Panc1 (cell line): Measurements from ENCODE around the gene UBAP2.

Source experiments
- POLR2AphosphoS5 ChIP-seq: IDR thresholded peaks from 2 replicates; pipeline ENCODE4 v1.6.1; 2012; ENCODE audit warnings: mild to moderate bottlenecking, low read depth, low read length, moderate library complexity
- SIN3A ChIP-seq: IDR thresholded peaks from 2 replicates; pipeline ENCODE4 v1.6.1; 2012; ENCODE audit warnings: low read depth, mild to moderate bottlenecking, low read length, moderate library complexity, borderline replicate concordance; ENCODE audit not compliant: insufficient read depth
- TCF7L2 ChIP-seq: IDR thresholded peaks from 2 replicates; pipeline ENCODE4 v1.6.1; 2011; ENCODE audit warnings: mild to moderate bottlenecking, low read depth, low read length, inconsistent platforms
- TF ChIP-seq, protein P1 (sequence below): fragments of 450-650 bp; IDR thresholded peaks from 2 replicates; pipeline ENCODE4 v1.5.1; 2017; ENCODE audit warnings: mild to moderate bottlenecking
- TF ChIP-seq, protein P2 (sequence below), 2 experiments: IDR thresholded peaks; 2 replicates each; pipeline ENCODE4 v1.6.1; 2011 to 2012; ENCODE audit warnings: low read depth in 2 of 2, control low read depth in 1 of 2, low read length in 1 of 2, mild to moderate bottlenecking in 1 of 2, moderate library complexity in 1 of 2; ENCODE audit not compliant: insufficient read depth in 1 of 2

DNA sequence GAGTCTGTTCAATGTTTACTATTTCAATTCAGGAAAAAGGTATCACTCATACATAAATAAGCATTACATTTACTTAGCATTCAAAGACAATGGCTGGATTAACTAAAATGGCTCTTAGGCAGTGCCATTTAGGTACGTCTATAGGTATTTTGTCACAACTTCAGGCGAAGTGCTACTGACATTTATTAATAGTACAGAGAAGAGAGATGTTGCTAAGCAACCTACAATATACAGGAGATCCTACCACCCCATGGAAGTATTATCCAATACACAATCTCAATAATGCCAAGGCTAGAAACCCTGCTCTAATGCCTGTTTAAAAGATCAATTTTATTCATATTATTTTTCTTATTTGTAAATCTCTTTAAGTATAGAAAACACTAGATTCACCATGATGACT is 76.0 kb downstream of the UBAP2 start:
- TF ChIP-seq, protein P1, sequence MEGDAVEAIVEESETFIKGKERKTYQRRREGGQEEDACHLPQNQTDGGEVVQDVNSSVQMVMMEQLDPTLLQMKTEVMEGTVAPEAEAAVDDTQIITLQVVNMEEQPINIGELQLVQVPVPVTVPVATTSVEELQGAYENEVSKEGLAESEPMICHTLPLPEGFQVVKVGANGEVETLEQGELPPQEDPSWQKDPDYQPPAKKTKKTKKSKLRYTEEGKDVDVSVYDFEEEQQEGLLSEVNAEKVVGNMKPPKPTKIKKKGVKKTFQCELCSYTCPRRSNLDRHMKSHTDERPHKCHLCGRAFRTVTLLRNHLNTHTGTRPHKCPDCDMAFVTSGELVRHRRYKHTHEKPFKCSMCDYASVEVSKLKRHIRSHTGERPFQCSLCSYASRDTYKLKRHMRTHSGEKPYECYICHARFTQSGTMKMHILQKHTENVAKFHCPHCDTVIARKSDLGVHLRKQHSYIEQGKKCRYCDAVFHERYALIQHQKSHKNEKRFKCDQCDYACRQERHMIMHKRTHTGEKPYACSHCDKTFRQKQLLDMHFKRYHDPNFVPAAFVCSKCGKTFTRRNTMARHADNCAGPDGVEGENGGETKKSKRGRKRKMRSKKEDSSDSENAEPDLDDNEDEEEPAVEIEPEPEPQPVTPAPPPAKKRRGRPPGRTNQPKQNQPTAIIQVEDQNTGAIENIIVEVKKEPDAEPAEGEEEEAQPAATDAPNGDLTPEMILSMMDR = no peak
- TF ChIP-seq SIN3A (no peak), POLR2AphosphoS5 (no peak), TCF7L2 (no peak)
- TF ChIP-seq, protein P2, sequence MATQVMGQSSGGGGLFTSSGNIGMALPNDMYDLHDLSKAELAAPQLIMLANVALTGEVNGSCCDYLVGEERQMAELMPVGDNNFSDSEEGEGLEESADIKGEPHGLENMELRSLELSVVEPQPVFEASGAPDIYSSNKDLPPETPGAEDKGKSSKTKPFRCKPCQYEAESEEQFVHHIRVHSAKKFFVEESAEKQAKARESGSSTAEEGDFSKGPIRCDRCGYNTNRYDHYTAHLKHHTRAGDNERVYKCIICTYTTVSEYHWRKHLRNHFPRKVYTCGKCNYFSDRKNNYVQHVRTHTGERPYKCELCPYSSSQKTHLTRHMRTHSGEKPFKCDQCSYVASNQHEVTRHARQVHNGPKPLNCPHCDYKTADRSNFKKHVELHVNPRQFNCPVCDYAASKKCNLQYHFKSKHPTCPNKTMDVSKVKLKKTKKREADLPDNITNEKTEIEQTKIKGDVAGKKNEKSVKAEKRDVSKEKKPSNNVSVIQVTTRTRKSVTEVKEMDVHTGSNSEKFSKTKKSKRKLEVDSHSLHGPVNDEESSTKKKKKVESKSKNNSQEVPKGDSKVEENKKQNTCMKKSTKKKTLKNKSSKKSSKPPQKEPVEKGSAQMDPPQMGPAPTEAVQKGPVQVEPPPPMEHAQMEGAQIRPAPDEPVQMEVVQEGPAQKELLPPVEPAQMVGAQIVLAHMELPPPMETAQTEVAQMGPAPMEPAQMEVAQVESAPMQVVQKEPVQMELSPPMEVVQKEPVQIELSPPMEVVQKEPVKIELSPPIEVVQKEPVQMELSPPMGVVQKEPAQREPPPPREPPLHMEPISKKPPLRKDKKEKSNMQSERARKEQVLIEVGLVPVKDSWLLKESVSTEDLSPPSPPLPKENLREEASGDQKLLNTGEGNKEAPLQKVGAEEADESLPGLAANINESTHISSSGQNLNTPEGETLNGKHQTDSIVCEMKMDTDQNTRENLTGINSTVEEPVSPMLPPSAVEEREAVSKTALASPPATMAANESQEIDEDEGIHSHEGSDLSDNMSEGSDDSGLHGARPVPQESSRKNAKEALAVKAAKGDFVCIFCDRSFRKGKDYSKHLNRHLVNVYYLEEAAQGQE (IDR thresholded peaks at IDR 0.05; ENCODE audit: insufficient read depth in 1 of 2, low read depth in 2 of 2, low read length in 1 of 2) = no peak
